IMR-90 (cell line): ENCODE data around the gene GHR. TPM values are rescaled to one million over a fixed set of nuclear protein-coding genes. Genes with fewer than 3 reads are reported as not detected.

Experiments used
- ATAC-seq: fragments of 200-7000 bp; cut with Tn5 transposase; 2 replicates; pipeline ENCODE4 v1.9.1; 2020; ENCODE audit warnings: low read depth, mild to moderate bottlenecking, moderate library complexity
- BruUV-seq: library from RNA; stranded (reverse); fragments of 400-500 nt; replicated peaks from 2 replicates; lab custom pipeline; 2021; lab: Mats Ljungman, UMichigan
- CTCF ChIA-PET: fragments of 300-600 bp; formaldehyde crosslinking; extraction: SDS; loops from one replicate; lab custom pipeline; 2021; ENCODE audit warnings: antibody characterized with exemption; lab: Yijun Ruan, JAX
- POLR2A ChIA-PET: fragments of 300-600 bp; sonication (Branson Sonifier 250); formaldehyde crosslinking; loops from one replicate; lab custom pipeline; 2022; ENCODE audit warnings: antibody characterized with exemption; ENCODE audit not compliant: unreplicated experiment; lab: Charles Lee
- DNase-seq: peaks from one replicate; pipeline ENCODE4 v3.0.0; 2013
- H2AFZ ChIP-seq: replicated peaks from 2 replicates; pipeline ENCODE3; 2013; ENCODE audit warnings: low read length, mild to moderate bottlenecking; ENCODE audit not compliant: poor library complexity
- H2AK5ac ChIP-seq: 2 replicates; pipeline ENCODE4 v1.6.1; 2013; ENCODE audit warnings: low read depth, low read length, inconsistent platforms
- H2AK9ac ChIP-seq: replicated peaks from 2 replicates; pipeline ENCODE3; 2013; ENCODE audit warnings: mild to moderate bottlenecking, low read depth, low read length, moderate library complexity; ENCODE audit not compliant: poor library complexity
- H2BK120ac ChIP-seq: 2 replicates; pipeline ENCODE4 v1.6.1; 2013; ENCODE audit warnings: low read depth, low read length, inconsistent platforms
- H2BK15ac ChIP-seq: 3 replicates; pipeline ENCODE4 v1.6.1; 2013; ENCODE audit warnings: low read depth, low read length, inconsistent platforms
- H2BK20ac ChIP-seq: 2 replicates; pipeline ENCODE4 v1.6.1; 2013; ENCODE audit warnings: low read depth, mild to moderate bottlenecking, inconsistent platforms, low read length, moderate library complexity
- H2BK5ac ChIP-seq: 2 replicates; pipeline ENCODE4 v1.6.1; 2013; ENCODE audit warnings: mild to moderate bottlenecking, low read depth, low read length, inconsistent platforms; ENCODE audit not compliant: poor library complexity, severe bottlenecking
- H3K14ac ChIP-seq: replicated peaks from 2 replicates; pipeline ENCODE4 v1.6.1; 2013; ENCODE audit warnings: low read depth, low read length, inconsistent platforms
- H3K18ac ChIP-seq: 2 replicates; pipeline ENCODE4 v1.6.1; 2013; ENCODE audit warnings: low read depth, low read length, control low read depth
- H3K23ac ChIP-seq: 2 replicates; pipeline ENCODE4 v1.6.1; 2013; ENCODE audit warnings: low read depth, low read length, inconsistent platforms
- H3K27ac ChIP-seq: 2 replicates; pipeline ENCODE4 v1.5.1; 2013; ENCODE audit warnings: mild to moderate bottlenecking, control low read depth, low read length; ENCODE audit not compliant: insufficient read depth
- H3K27me3 ChIP-seq: 2 replicates; pipeline ENCODE4 v1.6.1; 2013; ENCODE audit warnings: low read length; ENCODE audit not compliant: control insufficient read depth, insufficient read depth
- H3K36me3 ChIP-seq: 2 replicates; pipeline ENCODE4 v1.6.1; 2013; ENCODE audit warnings: low read length, mixed read lengths; ENCODE audit not compliant: control insufficient read depth, insufficient read depth
- H3K4ac ChIP-seq: 2 replicates; pipeline ENCODE4 v1.6.1; 2013; ENCODE audit warnings: low read depth, low read length, inconsistent platforms
- H3K4me1 ChIP-seq: 2 replicates; pipeline ENCODE4 v1.6.1; 2013; ENCODE audit warnings: low read length, mixed read lengths; ENCODE audit not compliant: control insufficient read depth, insufficient read depth
- H3K4me2 ChIP-seq: 2 replicates; pipeline ENCODE4 v1.6.1; 2013; ENCODE audit warnings: low read depth, mild to moderate bottlenecking, control low read depth, low read length, moderate library complexity
- H3K4me3 ChIP-seq: 2 replicates; pipeline ENCODE4 v1.5.1; 2013; ENCODE audit warnings: low read depth, mild to moderate bottlenecking, control low read depth, low read length, moderate library complexity; ENCODE audit not compliant: insufficient read depth
- H3K56ac ChIP-seq: 2 replicates; pipeline ENCODE4 v1.6.1; 2013; ENCODE audit warnings: low read length, inconsistent platforms; ENCODE audit not compliant: insufficient read depth; ENCODE audit errors: extremely low read depth
- H3K79me1 ChIP-seq, 2 experiments: 2 replicates each; pipeline ENCODE4 v1.6.1; 2013; ENCODE audit warnings: low read length in 2 of 2, inconsistent platforms in 1 of 2, low read depth in 1 of 2
- H3K9ac ChIP-seq: 2 replicates; pipeline ENCODE4 v1.6.1; 2013; ENCODE audit warnings: low read depth, low read length, control low read depth
- H3K9me1 ChIP-seq: 2 replicates; pipeline ENCODE4 v1.6.1; 2013; ENCODE audit warnings: low read length, inconsistent platforms; ENCODE audit not compliant: insufficient read depth
- H3K9me3 ChIP-seq: 2 replicates; pipeline ENCODE4 v1.6.1; 2013; ENCODE audit warnings: low read length; ENCODE audit not compliant: control insufficient read depth, insufficient read depth
- H4K20me1 ChIP-seq: 2 replicates; pipeline ENCODE4 v1.6.1; 2013; ENCODE audit warnings: low read length, inconsistent platforms; ENCODE audit not compliant: insufficient read depth
- H4K5ac ChIP-seq: 2 replicates; pipeline ENCODE4 v1.6.1; 2013; ENCODE audit warnings: mild to moderate bottlenecking, low read depth, low read length, control low read depth
- H4K8ac ChIP-seq, 2 experiments: 2 replicates each; pipeline ENCODE4 v1.6.1; 2013; ENCODE audit warnings: low read depth in 2 of 2, low read length in 2 of 2, control low read depth in 1 of 2, inconsistent platforms in 1 of 2
- H4K91ac ChIP-seq: 2 replicates; pipeline ENCODE4 v1.6.1; 2013; ENCODE audit warnings: low read depth, low read length, inconsistent platforms; ENCODE audit not compliant: insufficient read depth
- BHLHE40 ChIP-seq: fragments of 150-350 bp; IDR thresholded peaks from 2 replicates; pipeline ENCODE4 v1.6.1; 2016; ENCODE audit warnings: mild to moderate bottlenecking, low read depth, low read length
- CEBPB ChIP-seq: IDR thresholded peaks from 2 replicates; pipeline ENCODE4 v1.6.1; 2012; ENCODE audit warnings: low read depth, low read length, improper control_type of control experiment
- CHD1 ChIP-seq: IDR thresholded peaks from 2 replicates; pipeline ENCODE4 v1.6.1; 2012; ENCODE audit warnings: low read depth, low read length, improper control_type of control experiment
- MAFK ChIP-seq: IDR thresholded peaks from 2 replicates; pipeline ENCODE4 v1.6.1; 2012; ENCODE audit warnings: low read depth, low read length, improper control_type of control experiment
- MAZ ChIP-seq: IDR thresholded peaks from 2 replicates; pipeline ENCODE4 v1.6.1; 2012; ENCODE audit warnings: low read depth, mild to moderate bottlenecking, low read length, improper control_type of control experiment, moderate library complexity, borderline replicate concordance
- NFE2L2 ChIP-seq: fragments of 150-350 bp; IDR thresholded peaks from 2 replicates; pipeline ENCODE4 v1.6.1; 2016; ENCODE audit warnings: low read depth, mild to moderate bottlenecking, low read length
- POLR2A ChIP-seq: IDR thresholded peaks from 2 replicates; pipeline ENCODE4 v1.6.1; 2012; ENCODE audit warnings: mild to moderate bottlenecking, low read depth, low read length
- RCOR1 ChIP-seq: IDR thresholded peaks from 2 replicates; pipeline ENCODE4 v1.6.1; 2012; ENCODE audit warnings: mild to moderate bottlenecking, low read length, improper control_type of control experiment; ENCODE audit not compliant: insufficient replicate concordance
- RFX5 ChIP-seq: IDR thresholded peaks from 2 replicates; pipeline ENCODE4 v1.8.0; 2012; ENCODE audit warnings: low read depth, mild to moderate bottlenecking, low read length, moderate library complexity
- SMC3 ChIP-seq: fragments of 150-350 bp; IDR thresholded peaks from 2 replicates; pipeline ENCODE4 v1.6.1; 2016; ENCODE audit warnings: low read depth, mild to moderate bottlenecking, antibody characterized with exemption, low read length, moderate library complexity
- WGBS, 2 experiments: methylation state at CpG; one replicate each; pipeline versions ENCODE4 v1.1.5 to v1.1.7; 2013; ENCODE audit warnings: missing lambda C conversion rate in 2 of 2; ENCODE audit not compliant: insufficient read length in 1 of 2; ENCODE audit errors: extremely low coverage in 2 of 2; 5-methylcytosine and 5-hydroxymethylcytosine counted together
- dilution Hi-C: fragments of 300-500 bp; cut with HindIII; formaldehyde crosslinking; loops from one replicate; pipeline ENCODE4 v1.14.3; 2018; ENCODE audit warnings: low sequenced_read_pairs; ENCODE audit not compliant: unreplicated experiment
- in situ Hi-C: fragments of 300-500 bp; cut with MboI; formaldehyde crosslinking; loops from 3 replicates; pipeline ENCODE4 v1.14.3; 2019; ENCODE audit warnings: low sequenced_read_pairs, inconsistent platforms, mixed read lengths
- intact Hi-C: fragments of 100-400 bp; cut with micrococcal nuclease; formaldehyde crosslinking; loops from 2 replicates; pipeline ENCODE4 v1.10.0; 2022
- polyA plus RNA-seq, 3 experiments: library from polyadenylated mRNA; depleted of rRNA; stranded (reverse); fragments of >200 nt; gene quantifications; 2 replicates each; pipeline ENCODE4 v1.2.3, GENCODE V29; 2012; ENCODE audit warnings: low replicate concordance in 1 of 3
- total RNA-seq: library from RNA; depleted of rRNA; stranded (reverse); fragments of >200 nt; gene quantifications from 2 replicates; pipeline ENCODE4 v1.2.3, GENCODE V29; 2012

GHR gene
- total and polyA plus RNA-seq, 2 of the 4 experiments (the other 2 are of a cell fraction), result 0.36 to 1.1 TPM

GRCh38 chr5:42648036-42648435 is 224.8 kb downstream of the GHR start:
- dilution Hi-C loops, result no loop called here
- intact Hi-C loops, result no loop called here
- no peak for DNase-seq
- no peak overlapping the region for H3K27ac ChIP-seq
- TF ChIP-seq MAFK (no peak), RCOR1 (no peak), RFX5 (no peak), BHLHE40 (no peak), MAZ (no peak), CEBPB (no peak), POLR2A (no peak), CHD1 (no peak), NFE2L2 (no peak), SMC3 (no peak)
- H4K8ac ChIP-seq, result no peak overlapping the region
- no peak overlapping the region for H2AK9ac ChIP-seq
- CTCF ChIA-PET, result no interaction called here
- H3K56ac ChIP-seq, result no peak overlapping the region
- H2AFZ ChIP-seq, result no peak overlapping the region
- no peak overlapping the region for H3K23ac ChIP-seq
- no peak overlapping the region for H2BK20ac ChIP-seq
- POLR2A ChIA-PET, result no interaction called here
- H3K4me3 ChIP-seq, result no peak overlapping the region
- no peak overlapping the region for H4K91ac ChIP-seq
- H2BK120ac ChIP-seq, result no peak overlapping the region
- H3K9me3 ChIP-seq, result no peaks in the 10 kb centered on the region
- H3K4ac ChIP-seq, result no peak overlapping the region
- no peaks in the 10 kb centered on the region for H3K27me3 ChIP-seq
- no peak overlapping the region for H3K18ac ChIP-seq
- BruUV-seq, result no TSS peak
- H2BK15ac ChIP-seq, result no peak overlapping the region
- no peaks in the 10 kb centered on the region for H3K36me3 ChIP-seq
- H2AK5ac ChIP-seq, result no peak overlapping the region
- WGBS, 2 experiments, result 20% methylated on average over 1 of the region's 3 CpGs; no CpG with 5 or more reads in 1 of the 2 experiments
- H3K9ac ChIP-seq, result no peak overlapping the region
- no peak overlapping the region for H3K4me2 ChIP-seq
- no peak overlapping the region for H3K14ac ChIP-seq
- no peaks in the 10 kb centered on the region for H3K79me1 ChIP-seq
- H2BK5ac ChIP-seq, result no peak overlapping the region
- no peaks in the 10 kb centered on the region for H3K9me1 ChIP-seq
- in situ Hi-C loops, result no loop called here
- H4K20me1 ChIP-seq, result no peaks in the 10 kb centered on the region
- ATAC-seq, result no peak
- no peaks in the 10 kb centered on the region for H3K4me1 ChIP-seq
- no peak overlapping the region for H4K5ac ChIP-seq
